Epithelial cell of proximal tubule (primary cell): Measurements from ENCODE around the gene RHEBL1. TPM values are rescaled to one million over a fixed set of nuclear protein-coding genes. Genes with fewer than 3 reads are reported as not detected.

Experiments used
- DNase-seq: peaks from one replicate; pipeline ENCODE4 v3.0.0-alpha.2; 2011; ENCODE audit warnings: low read depth
- H3K4me3 ChIP-seq: 2 replicates; pipeline ENCODE4 v1.5.1; 2011; ENCODE audit warnings: low read depth, mild to moderate bottlenecking, low read length
- total RNA-seq: library from RNA; depleted of rRNA; stranded (reverse); fragments of >200 nt; gene quantifications from 2 replicates; pipeline ENCODE4 v1.2.3, GENCODE V29; 2015
- TF ChIP-seq, protein P1 (sequence below): conservative IDR thresholded peaks from 2 replicates; pipeline ENCODE4 v1.5.1; 2012; ENCODE audit warnings: low read depth, mild to moderate bottlenecking, low read length

The RHEBL1 gene, protein sequence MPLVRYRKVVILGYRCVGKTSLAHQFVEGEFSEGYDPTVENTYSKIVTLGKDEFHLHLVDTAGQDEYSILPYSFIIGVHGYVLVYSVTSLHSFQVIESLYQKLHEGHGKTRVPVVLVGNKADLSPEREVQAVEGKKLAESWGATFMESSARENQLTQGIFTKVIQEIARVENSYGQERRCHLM
- total RNA-seq, result 1.6 and 2.3 TPM in 2 replicates

DNA sequence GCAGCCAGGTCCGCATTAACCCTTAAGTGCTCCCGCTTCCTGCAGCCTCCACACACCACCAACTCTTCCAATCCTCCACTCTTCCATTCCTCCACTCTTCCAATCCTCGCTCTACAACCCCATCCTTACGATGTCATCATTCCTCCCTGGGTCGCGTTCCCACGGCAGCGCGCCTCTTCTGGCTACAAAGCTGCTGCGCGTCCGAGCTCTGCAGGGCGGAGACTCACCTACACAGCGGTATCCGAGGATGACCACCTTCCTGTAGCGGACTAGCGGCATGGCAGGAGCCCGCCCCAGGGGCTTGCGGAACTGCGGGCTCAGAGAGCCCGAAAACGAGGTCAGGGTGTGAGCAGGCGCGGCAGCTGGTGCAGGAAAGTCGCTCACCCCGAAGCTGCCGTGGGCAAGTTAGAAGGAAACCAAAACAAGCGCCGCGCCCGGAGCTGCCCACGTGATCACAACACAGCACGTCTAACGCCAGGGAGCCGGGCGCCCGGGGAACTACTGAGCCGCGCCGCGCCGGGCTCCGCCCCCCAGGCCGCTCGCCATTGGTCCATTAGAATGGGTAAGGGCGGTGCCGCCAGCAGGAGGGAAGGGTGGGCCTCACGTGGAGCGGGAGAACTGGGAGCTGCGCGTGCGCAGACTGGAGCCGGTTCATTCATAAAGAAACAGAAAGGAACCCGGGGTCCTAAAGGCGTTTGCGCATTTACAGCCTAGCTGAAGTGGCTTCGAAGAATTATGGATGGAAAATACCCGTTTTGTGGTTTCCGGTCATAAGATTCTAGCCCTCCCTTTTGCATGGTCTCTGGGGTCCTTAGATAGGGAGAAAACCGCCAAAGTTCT is at the start of gene RHEBL1:
RHEBL1 (minus strand) TSS at position 473 of the 840 bp plus-strand sequence; CDS start at position 279, 194 bp downstream.
- H3K4me3 ChIP-seq, result peak within 1 kb of the TSS; percentile 87
- peak; percentile 42 for DNase-seq
- TF ChIP-seq, protein P1, sequence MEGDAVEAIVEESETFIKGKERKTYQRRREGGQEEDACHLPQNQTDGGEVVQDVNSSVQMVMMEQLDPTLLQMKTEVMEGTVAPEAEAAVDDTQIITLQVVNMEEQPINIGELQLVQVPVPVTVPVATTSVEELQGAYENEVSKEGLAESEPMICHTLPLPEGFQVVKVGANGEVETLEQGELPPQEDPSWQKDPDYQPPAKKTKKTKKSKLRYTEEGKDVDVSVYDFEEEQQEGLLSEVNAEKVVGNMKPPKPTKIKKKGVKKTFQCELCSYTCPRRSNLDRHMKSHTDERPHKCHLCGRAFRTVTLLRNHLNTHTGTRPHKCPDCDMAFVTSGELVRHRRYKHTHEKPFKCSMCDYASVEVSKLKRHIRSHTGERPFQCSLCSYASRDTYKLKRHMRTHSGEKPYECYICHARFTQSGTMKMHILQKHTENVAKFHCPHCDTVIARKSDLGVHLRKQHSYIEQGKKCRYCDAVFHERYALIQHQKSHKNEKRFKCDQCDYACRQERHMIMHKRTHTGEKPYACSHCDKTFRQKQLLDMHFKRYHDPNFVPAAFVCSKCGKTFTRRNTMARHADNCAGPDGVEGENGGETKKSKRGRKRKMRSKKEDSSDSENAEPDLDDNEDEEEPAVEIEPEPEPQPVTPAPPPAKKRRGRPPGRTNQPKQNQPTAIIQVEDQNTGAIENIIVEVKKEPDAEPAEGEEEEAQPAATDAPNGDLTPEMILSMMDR, result peak; percentile 22

DNA sequence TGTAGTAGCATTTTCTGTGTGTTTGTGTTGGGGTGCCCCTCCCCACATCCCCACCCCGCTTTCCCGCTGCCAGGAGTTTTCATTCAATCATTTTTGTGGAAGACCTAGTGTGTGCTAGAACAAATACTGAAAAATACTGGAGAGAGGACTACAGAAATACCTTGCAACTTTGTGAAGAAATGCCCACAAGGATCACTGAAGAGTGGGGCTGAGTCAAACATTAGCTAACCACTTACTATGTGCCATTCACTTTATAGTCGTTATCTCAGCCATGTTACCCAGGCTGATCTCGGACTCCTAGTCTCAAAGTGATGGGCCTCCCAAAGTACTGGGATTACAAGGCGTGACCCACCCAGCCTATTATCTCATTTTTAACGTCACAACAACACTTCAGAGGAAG is 41.4 kb upstream of the RHEBL1 start:
- TF ChIP-seq, protein P1, result no peak
- no peak for DNase-seq
- peak overlapping the region; percentile 83 for H3K4me3 ChIP-seq

GRCh38 chr12:49110464-49111155 is 40.8 kb upstream of the RHEBL1 start, which contains the start of gene LMBR1L:
TSS of gene LMBR1L (minus strand) at chr12:49110847. CDS start at chr12:49110555, 292 bp downstream.
- TF ChIP-seq, protein P1, result peak; percentile 42
- H3K4me3 ChIP-seq, result peak within 1 kb of the TSS; percentile 83
- DNase-seq, result peak; percentile 84

GRCh38 chr12:49109641-49110463 is 40.1 kb upstream of the RHEBL1 start:
- DNase-seq, result no peak
- TF ChIP-seq, protein P1, result no peak
- peak overlapping the region; percentile 83 for H3K4me3 ChIP-seq

GRCh38 chr12:49108958-49109404 is 39.2 kb upstream of the RHEBL1 start:
- TF ChIP-seq, protein P1, result no peak
- peak overlapping the region; percentile 83 for H3K4me3 ChIP-seq
- no peak for DNase-seq

DNA sequence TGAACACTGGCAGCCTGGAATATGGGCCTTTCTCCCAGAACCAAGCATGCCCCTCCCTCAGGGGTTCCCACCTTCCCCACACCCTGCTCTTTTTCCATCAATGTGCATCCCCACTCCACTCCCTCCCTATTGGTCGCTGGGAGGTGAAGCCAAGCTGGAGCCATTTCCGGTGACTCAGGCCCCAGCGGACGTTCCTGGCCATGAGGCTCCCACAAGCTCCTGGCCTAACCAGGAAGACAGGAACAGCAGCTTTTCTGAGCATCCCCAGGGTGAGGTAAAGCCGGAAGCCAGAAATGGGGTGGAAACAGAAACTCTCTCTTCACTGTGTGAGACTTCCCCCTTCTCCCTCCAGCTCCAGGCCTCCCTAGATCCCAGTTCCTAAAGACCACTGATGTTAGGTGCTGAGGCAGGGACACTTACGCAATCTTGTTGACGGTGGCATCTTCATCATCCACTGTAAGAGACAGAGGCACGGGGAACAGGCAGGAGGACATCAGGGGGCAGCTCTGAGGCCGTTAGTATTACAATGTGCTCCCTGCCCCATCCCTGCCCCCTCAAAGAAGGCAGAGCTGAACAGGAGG is 35.8 kb upstream of the RHEBL1 start:
- DNase-seq, result no peak
- no peak overlapping the region for H3K4me3 ChIP-seq
- TF ChIP-seq, protein P1, result no peak
